NCI-H1048 (cell line): ENCODE measurements around the gene PAGE2B.
"Not testable (repeated sequence)": the region's sequence is repeated elsewhere in the genome, so short reads cannot be mapped to it uniquely, and the experiment has no call there.

Experiments used
- DNase-seq: peaks from one replicate; lab custom pipeline; 2025; lab: John Stamatoyannopoulos, UW

PAGE2B gene, protein sequence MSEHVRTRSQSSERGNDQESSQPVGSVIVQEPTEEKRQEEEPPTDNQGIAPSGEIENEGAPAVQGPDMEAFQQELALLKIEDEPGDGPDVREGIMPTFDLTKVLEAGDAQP

DNA sequence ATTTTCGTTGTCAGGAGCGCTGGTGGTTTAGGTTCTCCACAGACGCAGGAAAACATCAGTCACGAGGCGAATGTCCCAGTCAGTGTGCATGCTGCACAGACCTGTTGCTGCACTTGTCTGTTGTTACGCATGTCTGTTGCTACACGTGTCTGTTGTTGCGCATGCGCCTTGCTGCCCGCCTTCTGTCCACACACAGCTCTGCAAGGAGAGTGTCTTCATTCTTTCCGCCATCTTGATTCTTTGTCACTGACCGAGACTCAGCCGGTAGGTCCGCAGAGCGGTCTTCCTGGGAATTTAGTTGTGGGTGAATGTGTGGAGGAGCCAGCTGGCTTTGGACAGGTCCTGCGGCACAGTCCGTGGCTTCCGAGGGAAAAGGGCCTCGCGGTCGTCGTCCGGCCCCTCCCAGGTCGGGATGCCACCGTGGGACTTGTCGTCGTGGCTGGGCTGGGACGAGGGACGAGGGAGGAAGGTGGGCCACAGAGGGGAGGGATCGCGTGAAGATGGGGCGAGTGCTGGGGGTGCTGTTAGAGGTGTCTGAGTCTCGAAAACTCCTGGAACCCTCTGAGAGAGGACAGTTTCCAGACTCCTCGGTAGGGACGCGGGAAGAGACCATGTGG is at the start of gene PAGE2B:
PAGE2B (plus strand) TSS at position 180 of the 617 bp plus-strand sequence. CDS start 1,012 bp downstream, outside the sequence.
- DNase-seq, result no peak

DNA sequence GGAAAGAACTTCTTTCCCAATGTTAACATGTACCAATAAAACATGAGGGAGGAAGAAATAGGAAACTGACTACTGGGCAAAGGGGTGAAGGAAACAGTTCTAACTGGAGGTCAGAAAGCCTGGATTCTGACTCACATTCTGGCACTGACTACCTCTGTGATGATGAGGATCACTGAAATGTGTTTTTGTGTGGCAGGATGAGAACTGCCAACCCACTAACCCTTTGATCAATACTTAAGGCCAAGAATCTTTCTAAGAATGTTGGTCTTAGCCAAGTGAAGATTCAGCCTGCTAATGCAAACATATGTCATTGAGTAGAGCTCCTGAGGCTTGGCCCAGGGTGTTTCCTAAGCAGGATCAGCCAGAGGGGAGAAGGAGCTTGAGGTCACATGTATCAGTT is 48.7 kb upstream of the PAGE2B start:
- no peak for DNase-seq

DNA sequence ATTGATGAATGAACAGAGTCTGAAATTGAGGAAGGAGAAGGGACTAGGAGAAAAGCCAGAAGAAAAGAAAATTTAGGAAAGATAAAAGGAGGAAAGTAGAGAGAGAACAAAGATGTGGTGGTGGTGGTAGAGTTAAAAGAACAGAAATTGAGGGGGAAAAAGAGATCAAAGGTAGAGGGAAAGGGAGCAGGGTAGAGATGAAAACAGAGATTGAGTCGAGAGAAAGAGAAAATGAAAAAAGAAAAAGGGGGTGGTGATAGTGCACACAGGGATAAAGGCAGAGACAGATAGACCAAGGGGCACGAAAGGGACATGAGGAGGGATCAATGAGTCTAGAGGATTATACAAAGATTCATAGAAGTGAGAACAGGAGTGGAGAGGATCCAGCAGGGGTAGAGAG is 48.0 kb upstream of the PAGE2B start:
- DNase-seq, result no peak

DNA sequence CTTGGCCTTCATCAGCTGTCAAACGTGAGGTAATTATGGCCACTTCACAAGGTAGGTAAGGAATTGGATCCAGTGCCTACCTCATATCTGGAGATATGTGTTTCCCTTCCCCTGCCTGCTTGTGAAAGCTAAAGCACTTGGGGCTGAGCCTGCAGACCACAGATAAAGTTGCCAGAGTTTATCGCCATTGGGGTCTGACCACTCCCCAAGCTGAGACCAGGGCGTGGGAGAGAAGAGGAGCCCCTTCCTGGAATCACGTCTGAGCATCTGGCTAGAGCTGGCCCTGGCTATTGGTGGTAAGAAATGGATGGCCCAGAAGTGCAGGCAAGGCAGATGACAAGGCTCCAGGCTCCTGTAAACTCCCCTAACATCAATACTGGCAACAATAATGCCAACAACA is 46.8 kb upstream of the PAGE2B start:
- DNase-seq, result no peak

DNA sequence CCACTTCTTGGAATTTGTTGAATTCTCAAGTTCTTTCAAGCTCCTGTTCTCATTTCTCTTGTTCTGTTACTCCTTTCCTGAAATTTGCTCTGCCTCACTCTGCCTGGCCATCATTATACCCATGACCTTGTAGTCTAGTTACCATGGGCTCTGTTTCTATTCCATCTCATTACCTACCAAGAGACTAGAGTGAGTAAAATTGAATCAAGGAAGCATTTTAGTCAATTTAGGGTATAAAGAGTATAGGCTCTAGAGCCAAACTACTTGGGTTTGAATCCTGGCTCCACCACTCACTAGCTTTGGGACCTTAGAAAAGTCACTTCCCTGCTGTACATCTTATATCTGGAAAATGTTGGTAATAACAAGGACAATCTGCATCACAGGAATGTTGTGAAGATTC is 46.2 kb upstream of the PAGE2B start:
- DNase-seq, result no peak

DNA sequence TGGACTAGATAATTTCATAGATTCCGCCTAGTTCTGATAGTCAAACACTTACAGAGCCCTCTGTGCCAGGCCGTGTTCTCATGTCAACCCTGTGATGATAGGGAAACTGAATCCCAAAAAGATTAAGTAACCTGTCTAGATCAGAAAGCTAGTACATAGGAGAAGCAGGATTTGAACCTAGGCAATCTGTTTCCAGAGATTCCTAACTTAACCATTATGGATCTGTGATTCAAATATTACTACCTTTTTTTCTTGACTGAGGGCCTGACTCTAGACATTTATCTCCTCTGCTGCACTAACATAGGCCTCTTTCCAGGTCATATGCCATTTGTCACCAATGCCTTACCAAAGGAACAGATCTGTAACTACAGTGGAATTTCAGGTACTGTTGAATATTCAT is 45.5 kb upstream of the PAGE2B start:
- DNase-seq, result no peak

DNA sequence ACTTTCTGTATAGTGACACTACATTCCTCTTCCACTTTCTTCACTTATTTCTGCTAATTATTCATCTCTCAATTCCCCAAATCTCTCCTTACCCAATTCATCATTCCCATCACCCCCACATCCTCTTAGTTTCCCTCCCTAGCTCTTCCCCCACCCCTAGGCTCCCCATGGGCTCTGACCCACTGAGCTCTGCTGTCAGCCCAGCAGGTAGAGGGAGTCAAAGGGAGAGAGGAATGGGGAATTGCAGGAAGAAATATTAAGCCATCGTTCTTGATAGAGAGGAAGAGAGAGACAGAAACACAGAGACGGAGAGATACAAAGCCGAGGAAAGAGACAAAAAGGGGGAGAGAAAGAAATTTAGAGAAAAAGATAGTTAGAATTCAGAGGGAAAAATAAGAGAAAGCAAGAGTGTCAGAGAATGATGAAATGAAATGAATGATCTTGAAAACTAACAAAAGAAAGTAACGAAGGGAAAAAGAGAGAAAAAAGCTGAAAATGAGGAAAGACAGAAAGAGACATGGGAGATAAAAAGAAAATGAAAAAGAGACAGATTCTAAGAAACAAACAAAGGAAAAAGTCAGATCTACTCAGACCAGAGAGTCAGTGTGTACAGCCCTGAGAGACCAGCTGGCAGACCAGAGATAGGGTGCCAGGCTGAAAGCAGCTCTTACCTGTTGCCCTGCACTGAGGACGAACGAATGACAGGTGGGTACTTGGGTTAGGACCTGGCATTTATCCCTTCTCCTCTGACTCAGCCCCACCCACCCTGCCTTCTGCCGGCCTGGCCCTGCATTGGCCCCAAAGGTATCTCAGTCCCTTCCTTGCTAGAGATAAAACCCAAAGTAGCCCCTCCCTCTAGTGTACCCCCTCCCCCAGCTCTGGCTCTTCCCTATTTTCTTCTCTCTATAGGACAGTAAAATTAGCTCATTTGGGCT is 44.3 kb upstream of the PAGE2B start, which contains the start of gene ALAS2:
ALAS2 (minus strand) TSS at position 707 of the 935 bp plus-strand sequence. CDS start 4,977 bp downstream, outside the sequence.
- no peak for DNase-seq

DNA sequence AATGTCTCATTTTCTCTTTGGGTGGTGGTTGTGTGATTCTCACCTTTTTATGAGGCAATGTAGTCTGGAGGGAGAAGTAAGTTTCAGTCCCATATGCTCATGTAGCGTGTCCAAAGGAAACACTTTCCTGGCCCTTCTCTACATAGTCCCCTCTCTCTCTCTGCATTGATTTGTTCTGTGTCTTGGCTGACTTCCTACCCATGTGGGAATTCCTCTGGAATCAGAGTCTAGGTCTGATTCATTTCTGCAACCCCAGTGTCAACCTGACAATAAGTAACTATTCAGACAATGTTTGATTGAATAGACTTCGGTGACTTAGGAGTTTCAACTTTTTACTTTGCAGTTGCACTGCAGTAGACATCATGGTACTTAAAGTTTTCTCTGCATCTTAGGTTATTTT is 41.4 kb upstream of the PAGE2B start:
- no peak for DNase-seq

DNA sequence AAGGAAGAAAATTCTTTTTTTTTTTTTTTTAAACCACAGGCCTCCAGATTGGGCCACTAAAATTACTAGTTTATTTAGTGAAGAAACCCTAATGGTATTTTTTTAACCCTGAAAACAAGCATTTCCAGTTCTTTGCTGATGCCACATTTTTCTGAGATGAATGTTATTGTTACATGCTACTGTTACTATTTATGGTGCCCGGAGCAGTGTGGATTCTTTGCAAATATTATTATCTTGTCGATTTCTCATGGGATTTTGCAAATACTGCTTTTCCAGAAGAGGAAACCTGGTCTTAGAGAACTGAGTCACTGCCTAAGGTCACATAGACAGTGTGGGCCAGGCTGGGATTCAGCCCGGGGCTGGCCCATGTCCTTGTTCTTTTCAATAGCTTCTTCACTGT is 35.4 kb upstream of the PAGE2B start:
- DNase-seq, result no peak

DNA sequence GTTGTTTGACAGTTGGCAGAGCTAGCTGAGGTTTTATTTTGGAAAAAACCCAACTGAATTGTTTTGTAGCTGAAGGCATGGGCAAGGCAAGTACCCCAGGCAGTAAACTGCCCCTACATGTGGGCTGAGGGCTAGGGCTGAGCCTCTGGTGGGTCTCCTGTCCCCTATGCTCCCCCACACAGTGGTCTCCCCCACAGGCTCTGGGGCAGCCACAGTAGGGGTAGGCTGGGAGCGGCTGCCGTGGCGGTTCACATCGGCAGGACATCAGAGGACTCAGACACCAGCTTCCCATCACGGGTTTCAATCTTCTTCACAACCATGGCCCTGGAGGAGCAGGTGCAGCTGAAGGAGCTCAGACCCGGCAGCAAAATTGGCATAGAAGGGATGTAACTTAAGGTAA is 33.3 kb upstream of the PAGE2B start:
- no peak for DNase-seq

DNA sequence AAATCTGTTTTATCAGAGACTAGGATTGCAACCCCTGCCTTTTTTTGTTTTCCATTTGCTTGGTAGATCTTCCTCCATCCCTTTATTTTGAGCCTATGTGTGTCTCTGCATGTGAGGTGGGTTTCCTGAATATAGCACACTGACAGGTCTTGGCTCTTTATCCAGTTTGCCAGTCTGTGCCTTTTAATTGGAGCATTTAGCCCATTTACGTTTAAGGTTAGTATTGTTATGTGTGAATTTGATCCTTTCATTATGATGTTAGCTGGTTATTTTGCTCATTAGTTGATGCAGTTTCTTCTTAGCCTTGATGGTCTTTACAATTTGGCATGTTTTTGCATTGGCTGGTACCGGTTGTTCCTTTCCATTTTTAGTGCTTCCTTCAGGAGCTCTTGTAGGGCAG is 24.2 kb upstream of the PAGE2B start:
- DNase-seq, result not testable (repeated sequence)

DNA sequence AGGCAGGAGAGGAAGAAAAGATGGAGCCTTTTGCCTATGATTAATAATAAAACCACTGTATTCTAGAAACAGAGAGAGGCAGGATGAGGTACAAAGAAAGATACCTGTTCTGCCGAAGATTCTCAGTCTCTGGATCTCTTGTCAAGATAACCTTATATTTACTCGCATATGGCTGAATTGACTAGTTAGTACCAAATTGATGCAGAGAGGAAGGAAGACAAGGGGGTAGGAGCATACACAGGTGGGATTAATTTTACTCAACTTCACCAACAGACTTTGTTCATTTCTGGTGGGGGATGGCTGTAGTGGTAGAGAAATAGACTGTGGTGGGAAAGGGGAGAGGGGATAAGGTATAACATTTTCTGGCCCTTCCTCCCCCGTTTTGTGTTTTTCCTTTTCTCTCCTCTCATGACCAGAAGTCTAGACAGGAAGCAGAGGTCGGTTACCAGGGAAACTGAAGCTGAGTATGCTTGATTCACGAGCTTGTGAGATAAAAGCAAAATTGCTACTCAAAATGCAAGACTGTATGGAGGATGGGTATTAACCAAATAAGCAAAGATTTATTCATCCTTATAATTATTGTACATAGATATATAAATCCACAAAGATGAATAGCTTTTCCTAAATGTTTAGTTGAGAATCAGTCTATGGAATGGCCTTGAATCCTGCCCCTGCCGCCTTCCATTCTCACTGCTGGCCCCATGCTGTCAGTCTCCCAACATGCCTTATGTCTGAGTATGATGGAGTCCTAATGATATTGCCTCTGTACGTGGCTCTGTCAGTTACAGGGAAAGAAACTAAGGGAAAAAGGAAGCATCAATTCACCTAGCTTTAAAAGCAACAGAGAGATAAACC is 17.8 kb upstream of the PAGE2B start:
- no peak for DNase-seq

DNA sequence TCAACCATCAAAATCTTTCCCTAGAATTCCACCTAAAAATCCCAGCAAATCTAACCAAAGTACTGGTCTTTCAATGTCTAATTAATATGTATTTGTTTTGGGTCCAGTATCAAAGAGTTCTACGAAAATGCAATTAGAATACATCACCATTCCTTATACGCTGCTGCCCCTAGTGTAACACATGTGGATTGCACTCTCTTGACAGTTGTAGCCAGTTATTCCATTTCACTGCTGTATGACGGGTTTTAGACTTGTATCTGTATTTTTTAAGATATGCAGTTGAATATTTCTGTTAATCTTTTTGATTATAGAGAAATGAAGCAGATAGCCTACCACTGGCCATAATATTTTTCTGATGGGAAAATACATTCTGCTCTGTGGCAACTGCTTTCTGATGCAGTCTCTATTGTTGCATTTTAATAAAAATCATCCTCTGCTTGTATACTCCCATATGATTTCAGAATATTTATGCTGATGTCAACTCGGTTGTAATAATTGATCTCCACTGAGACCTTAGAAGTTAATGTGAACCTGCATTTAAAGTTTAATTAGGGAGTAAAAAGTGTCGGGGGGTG is 17.1 kb upstream of the PAGE2B start:
- no peak for DNase-seq

DNA sequence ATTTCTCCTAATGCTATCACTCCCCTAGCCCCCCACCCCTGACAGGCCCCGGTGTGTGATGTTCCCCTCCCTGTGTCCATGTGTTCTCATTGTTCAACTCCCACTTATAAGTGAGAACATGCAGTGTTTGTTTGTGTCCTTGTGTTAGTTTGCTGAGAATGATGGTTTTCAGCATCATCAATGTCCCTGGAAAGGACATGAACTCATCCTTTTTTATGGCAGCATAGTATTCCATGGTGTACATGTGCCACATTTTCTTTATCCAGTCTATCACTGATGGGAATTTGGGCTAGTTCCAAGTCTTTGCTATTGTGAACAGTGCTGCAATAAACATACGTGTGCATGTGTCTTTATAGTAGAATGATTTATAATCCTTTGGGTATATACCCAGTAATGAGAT is 7.7 kb upstream of the PAGE2B start:
- DNase-seq, result not testable (repeated sequence)

DNA sequence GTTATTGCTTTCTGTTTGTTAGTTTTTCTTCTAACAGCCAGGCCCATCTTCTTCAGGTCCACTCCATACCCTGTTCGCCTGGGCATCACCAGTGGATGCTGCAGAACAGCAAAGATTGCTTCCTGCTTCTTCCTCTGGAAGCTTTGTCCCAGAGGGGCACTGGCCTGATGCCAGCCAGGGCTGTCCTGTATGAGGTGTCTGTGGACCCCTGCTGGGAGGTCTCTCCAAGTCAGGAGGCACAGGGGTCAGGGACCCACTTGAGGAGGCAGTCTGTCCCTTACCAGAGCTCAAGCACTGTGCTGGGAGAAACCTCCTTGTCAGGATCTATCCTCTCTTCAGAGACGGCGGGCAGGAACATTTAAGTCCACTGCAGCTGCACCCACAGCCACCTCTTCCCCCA is 2.5 kb upstream of the PAGE2B start:
- no peak for DNase-seq

DNA sequence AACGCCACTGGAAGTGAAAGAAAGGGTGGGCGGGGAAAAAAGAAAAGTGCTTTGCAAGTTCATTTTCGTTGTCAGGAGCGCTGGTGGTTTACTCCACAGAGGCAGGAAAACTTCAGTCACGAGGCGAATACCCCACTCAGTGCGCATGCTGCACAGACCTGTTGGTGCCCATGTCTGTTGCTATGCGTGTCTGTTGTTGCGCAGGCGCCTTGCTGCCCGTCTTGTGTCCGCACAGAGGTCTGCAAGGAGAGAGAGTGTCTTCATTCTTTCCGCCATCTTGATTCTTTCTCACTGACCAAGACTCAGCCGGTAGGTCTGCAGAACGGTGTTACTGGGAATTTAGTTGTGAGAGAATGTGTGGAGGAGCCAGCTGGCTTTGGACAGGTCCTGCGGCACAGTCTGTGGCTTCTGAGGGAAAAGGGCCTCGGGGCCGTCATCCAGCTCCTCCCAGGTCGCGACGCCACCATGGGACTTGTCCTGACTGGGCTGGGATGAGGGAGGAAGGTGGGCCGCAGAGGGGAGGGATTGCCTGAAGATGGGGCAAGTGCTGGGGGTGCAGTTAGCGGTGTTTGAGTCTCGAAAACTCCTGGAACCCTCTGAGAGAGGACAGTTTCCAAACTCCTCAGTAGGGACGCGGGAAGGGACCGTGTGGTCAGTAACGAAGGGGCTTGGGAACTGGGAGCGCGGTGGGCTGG is 14.1 kb downstream of the PAGE2B start, which contains the start of gene PAGE2:
PAGE2 (plus strand) TSS at position 224 of the 695 bp plus-strand sequence. CDS start 1,003 bp downstream, outside the sequence.
- DNase-seq, result no peak

DNA sequence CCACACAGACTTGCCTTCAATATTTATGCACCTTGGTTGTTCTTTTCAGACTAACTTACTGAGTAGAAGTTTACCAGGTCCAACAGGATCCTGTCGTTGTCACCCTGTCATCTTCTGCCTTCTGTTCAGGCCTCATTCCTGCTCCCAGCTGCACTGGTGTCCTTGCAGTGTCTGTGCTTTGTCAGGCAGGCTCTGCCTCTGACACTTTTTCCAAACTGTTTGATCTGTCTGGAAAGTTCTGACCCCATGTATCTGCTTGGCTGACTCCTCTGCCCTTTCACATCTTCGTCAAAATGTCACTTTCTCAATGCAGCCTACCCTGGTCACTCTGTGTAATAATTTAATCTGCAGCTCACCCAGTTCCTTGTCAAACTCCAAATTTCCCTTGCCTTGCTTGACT is 23.9 kb downstream of the PAGE2B start:
- no peak for DNase-seq

DNA sequence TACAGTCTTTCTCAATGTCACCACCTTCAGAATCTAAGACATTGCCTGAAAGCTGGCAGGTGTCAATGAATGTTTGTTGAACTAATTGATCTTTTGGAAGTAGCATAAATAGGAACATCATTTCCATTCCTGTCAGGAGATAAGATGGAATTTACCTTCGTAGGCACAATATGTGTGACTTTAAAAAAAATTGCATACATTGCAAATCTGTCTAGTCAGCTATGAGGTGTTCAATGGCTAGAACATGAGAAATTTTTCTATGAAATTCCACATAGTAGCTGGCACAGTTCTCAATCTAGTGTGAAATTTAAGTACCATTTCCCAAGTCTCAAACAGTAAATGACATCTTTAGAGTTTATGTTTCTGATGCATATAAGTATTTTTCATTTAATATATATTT is 24.3 kb downstream of the PAGE2B start:
- DNase-seq, result no peak

DNA sequence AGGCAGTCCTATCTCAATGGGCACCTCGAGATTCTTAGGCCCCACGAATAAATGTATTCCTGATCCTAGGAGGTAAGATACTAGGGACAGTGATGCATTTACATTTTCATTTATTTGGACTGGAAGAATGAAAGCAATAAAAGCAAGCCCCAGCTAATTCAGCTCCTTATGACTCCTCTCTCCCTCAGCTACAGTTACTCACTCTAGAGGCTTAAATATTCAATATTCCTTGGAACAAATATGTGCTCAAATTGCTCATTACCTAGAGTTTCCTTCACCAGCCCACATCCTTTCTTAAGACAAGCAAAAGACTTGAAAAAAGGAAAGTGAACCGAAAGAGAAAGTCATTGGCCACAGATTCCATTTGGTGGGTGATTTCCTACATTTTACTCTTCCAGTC is 27.9 kb downstream of the PAGE2B start:
- DNase-seq, result no peak

DNA sequence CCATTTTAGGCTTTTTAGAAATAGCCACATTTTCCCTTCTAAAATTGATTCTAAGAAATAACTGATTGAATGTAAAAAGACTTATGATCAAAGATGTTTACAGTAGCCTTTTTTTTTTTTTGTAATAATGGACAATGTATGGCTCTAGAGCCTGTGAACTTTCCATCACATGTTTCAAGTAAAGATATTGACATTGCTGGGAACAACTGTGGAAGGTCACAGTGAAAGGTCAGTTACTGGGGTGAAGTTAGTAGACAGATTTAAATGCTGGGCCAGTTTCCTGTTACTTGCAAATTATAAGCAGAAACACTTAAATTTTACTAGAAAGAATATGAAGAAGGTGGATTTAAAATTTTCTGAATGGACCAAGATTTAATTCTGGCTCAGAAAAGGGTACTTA is 32.4 kb downstream of the PAGE2B start:
- DNase-seq, result no peak

DNA sequence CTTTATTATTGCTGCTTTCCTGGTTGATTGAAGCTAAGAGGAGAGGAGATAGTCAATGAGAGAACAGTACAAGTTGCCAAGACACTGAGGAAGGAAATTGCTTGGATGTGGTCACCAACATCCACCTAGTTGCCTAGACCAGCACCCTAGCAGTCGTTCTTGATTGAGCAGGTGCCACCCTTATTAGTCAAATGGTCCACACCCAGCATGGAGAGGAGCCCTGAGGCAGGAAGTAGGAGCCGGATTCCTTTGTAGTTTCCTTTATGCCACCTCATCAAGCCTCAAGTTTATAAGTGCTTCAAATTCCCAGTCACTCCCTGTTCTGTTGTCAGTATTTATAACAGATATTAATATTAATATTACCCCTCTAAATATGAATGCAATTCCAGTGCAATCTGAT is 33.1 kb downstream of the PAGE2B start:
- no peak for DNase-seq
